Measurements from ENCODE around the gene AOPEP.

- TF ChIP-seq CTCF (IDR thresholded peaks at IDR 0.05; ENCODE audit: low read length): no peak
- no peak for TF ChIP-seq EZH2 (IDR thresholded peaks at IDR 0.05; ENCODE audit: borderline replicate concordance, low read length)
Measured at GRCh38 chr9:95030920-95031642, 304.6 kb downstream of the AOPEP start.

Data from OCI-LY1 (cell line).